ENCODE data around the gene LLPH.

DNA sequence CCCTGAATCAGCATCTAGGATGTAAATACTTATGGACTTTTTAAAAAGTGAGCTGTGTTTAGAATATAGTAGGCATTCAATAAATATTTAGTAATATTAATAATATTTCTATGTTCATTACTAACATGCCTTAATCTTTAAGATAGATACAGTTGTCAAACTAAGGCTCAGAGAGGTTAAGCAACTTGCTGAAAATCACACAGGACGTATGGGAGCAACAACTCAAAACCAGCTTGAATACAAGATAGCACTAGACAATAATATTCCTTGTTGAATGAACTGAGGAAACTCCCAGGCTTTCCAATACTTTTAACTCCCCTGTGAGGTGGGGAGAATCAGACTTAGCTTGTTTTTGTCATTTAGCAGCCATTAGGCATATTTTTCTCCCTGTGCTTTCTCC is 45.3 kb downstream of the LLPH start:
- TF ChIP-seq CTCF (IDR thresholded peaks at IDR 0.05) (no peak), POLR2AphosphoS5 (IDR thresholded peaks at IDR 0.05; ENCODE audit: insufficient read depth in 1 of 2, low read depth in 1 of 2) (no peak)

All from vagina (tissue), 2 donors.